Hematopoietic multipotent progenitor cell treated with erythropoietin and hydrocortisone succinate and interleukin-3 and kit ligand, for 15 days (in vitro differentiated cells): ENCODE results near the gene C16orf90.
A peak's percentile ranks its signal among the peaks of the same experiment; 100 is the strongest.

Experiments
- DNase-seq: peaks from one replicate; pipeline ENCODE4 v3.0.0-alpha.2; 2015; ENCODE audit warnings: low spot score

Gene C16orf90

GRCh38 chr16:3495176-3495575, at the start of gene C16orf90:
C16orf90 (minus strand) TSS chr16:3495489; CDS start chr16:3495421, 68 bp downstream.
- no peak for DNase-seq

- DNase-seq = no peak
These were observed 47.5 kb upstream of the C16orf90 start for GRCh38 chr16:3542601-3543373.

- DNase-seq = no peak
These were observed 46.4 kb upstream of the C16orf90 start for GRCh38 chr16:3541527-3542155.

GRCh38 chr16:3538222-3538621, 42.9 kb upstream of the C16orf90 start:
- DNase-seq = no peak

GRCh38 chr16:3536851-3537250, 41.6 kb upstream of the C16orf90 start:
- DNase-seq = no peak

GRCh38 chr16:3536271-3536731, 41.0 kb upstream of the C16orf90 start:
- no peak for DNase-seq

GRCh38 chr16:3534126-3534525, 38.8 kb upstream of the C16orf90 start:
- DNase-seq = no peak

GRCh38 chr16:3532741-3533140, 37.5 kb upstream of the C16orf90 start:
- no peak for DNase-seq

- DNase-seq = no peak
These were observed 35.2 kb upstream of the C16orf90 start for GRCh38 chr16:3530371-3530914.

- no peak for DNase-seq
These were observed 33.9 kb upstream of the C16orf90 start for GRCh38 chr16:3529175-3529574.

- no peak for DNase-seq
These were observed 33.1 kb upstream of the C16orf90 start for GRCh38 chr16:3528406-3528805.

GRCh38 chr16:3527216-3527829, 32.0 kb upstream of the C16orf90 start:
- peak; percentile 47 for DNase-seq

GRCh38 chr16:3525951-3526350, 30.7 kb upstream of the C16orf90 start:
- DNase-seq = no peak

GRCh38 chr16:3523281-3523680, 28.0 kb upstream of the C16orf90 start:
- DNase-seq = no peak

GRCh38 chr16:3520841-3521240, 25.6 kb upstream of the C16orf90 start:
- DNase-seq = no peak

GRCh38 chr16:3520413-3520812, 25.1 kb upstream of the C16orf90 start:
- DNase-seq = no peak

- DNase-seq = no peak
These were observed 24.3 kb upstream of the C16orf90 start for GRCh38 chr16:3519581-3519980.

- no peak for DNase-seq
These were observed 23.7 kb upstream of the C16orf90 start for GRCh38 chr16:3518986-3519348.

GRCh38 chr16:3518292-3518985, 23.1 kb upstream of the C16orf90 start:
- no peak for DNase-seq

GRCh38 chr16:3515897-3516296, 20.6 kb upstream of the C16orf90 start:
- DNase-seq = no peak

GRCh38 chr16:3514621-3515020, 19.3 kb upstream of the C16orf90 start:
- no peak for DNase-seq

GRCh38 chr16:3513892-3514583, 18.7 kb upstream of the C16orf90 start:
- DNase-seq = no peak
